ENCODE data around the gene NUDT7.
A peak's percentile ranks its signal among the peaks of the same experiment; 100 is the strongest.

Gene NUDT7

DNA sequence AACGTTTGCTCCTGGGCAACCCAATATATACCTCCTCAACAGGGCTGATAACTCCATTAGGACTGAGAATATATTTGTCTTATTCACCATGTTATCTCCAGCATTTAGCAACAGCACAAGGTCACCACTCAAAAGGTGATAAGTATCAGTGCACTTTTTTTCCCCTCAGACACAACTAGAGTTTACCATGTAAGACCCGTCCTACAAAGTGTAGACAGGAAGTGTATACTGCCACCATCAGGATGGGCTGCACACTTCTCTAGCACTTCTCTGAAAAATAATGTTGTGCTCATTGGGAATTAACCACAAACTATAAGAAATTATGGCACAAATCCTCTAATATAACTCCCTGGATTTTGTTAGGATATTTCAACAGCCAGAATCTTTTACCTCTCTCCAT is 60.4 kb downstream of the NUDT7 start:
- no peak for DNase-seq

DNA sequence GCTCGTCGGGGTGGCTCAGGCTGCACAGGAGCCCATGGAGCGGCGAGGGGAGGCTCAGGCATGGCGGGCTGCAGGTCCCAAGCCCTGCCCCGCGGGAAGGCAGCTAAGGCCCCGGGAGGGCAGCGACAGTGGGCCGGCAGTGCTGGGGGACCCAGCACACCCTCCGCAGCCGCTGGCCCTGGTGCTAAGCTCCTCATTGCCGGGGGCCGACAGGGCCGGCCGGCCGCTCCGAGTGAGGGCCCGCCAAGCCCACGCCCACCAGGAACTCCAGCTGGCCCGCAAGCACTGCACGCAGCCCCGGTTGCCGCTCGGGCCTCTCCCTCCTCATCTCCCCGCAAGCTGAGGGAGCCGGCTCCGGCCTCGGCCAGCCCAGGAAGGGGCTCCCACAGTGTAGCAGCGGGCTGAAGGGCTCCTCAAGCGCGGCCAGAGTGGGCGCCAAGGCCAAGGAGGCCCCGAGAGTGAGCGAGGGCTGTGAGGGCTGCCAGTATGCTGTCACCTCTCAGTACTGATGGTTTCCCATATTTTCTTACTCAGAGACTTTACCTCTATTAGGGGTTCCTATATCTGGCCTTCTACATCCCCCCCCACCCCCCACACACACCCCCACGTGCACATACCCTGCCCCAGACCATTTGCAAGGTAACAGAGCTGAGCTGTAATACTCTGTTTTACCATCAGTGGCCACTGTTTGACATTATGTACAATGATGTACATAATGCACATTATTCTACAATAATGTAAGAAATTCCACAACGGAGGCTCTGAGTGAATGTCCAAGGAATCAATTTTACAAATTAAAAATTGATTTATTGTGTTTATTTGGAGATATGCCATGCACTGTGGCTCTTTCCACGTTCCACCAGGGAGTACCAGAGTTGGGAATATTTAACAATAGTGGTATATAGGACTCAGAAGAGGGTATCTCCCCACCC is 62.4 kb downstream of the NUDT7 start:
- DNase-seq: no peak

DNA sequence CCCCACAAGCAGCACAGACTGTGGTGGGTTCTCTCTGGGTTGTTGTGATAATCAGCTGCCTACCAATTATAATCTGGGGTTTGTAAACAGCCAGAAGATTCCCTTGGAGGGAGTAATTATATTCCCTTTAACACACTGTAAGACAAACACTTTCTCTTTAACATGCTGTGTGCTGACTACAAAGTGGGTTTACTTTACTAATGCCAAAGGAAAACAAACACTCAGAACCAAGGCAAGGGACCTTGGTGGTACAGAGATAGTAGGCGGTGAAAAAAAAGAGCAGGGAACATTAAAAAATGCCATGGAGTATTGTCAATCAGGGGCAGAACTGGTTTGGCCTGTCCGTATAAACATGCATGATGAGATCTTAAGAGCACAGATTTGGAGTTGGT is 63.1 kb downstream of the NUDT7 start:
- no peak for DNase-seq

DNA sequence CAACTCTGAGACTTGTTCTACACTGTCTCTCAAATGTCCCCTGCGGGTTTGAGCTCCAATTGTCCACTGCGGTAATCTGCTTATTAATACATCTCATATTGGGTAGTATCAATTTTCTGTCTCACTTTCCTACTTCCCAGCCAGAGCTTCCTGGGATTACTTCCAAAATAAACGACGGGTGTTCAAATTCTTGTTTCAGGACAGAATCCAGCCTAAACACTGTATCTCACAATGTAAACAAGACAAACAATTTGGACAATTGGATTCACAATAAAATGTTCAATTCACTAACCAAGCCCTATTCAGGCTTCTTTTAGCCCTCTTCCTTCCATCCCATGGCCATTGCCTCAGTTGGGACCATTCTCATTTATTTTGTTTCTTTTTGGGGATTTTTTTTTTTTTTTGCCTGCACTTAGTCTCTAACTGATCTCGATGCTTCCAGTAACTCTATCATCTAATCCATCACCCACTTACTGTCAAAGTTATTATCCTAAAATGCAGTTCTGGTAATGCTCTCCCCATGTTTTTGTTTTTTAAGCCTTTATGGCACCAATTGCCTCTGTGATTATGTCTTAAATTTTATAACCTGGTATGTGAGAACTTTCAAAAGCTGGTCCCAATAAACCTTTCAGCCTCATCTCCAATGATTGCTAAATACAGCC is 64.0 kb downstream of the NUDT7 start:
- DNase-seq: no peak

DNA sequence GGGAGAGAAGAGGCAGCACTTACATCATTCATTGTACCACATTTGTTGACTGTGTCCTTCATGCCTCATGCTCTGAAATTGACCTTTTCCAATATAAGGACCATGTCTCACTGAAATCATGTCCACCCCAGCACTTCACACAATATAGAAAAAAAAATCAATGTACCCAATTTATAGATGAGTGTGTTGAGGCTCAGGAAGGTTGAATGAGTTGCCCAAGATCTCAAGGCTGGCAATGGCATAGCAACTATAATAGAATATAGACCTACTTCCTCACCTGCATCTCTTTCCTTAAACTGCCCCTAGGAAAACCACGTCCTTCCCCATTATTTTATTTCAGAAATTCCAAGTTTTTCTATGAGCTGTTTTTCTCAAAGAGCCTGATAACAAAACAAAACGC is 65.1 kb downstream of the NUDT7 start:
- no peak for DNase-seq

DNA sequence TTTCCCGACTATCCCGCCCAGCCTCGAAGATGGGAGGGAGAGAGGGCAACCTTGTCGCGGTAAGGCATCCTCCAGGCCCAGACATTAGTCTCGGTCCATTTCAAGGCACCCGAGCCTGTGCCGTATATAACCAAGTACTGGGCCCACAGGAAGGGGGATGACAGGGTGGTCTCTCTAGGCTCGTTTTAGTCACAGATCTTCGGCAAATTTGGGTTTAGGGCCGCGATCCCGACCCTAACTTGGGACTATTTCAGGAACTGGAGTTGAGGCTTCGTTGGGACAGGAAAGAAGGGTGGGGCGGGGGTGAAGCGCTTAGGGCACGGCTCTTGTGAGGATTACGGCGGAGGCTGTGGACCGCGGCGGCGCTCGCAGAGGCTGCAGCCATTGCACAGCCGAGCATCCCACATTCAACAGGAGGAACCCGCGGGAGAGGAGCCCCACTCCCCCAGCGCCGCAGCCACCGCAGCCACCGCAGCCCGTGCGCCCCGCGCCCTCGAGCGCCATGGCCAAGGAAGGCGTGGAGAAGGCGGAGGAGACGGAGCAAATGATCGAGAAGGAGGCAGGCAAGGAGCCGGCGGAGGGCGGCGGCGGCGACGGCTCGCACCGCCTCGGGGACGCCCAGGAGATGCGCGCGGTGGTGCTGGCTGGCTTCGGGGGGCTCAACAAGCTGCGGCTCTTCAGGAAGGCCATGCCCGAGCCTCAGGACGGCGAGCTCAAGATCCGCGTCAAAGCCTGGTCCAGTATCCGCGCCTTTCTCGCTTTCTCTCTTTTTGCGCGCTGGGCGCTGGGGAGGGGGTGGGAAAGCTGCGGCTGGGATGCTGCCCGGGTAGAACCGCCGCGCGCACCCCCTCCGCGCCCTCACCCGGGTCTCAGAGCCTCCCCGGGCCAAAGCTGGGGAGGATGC is 66.1 kb downstream of the NUDT7 start, which contains the start of gene VAT1L:
Gene VAT1L (plus strand): TSS at position 384 of the 904 bp plus-strand sequence. CDS start 119 bp downstream, at position 503.
- peak; percentile 30 for DNase-seq

DNA sequence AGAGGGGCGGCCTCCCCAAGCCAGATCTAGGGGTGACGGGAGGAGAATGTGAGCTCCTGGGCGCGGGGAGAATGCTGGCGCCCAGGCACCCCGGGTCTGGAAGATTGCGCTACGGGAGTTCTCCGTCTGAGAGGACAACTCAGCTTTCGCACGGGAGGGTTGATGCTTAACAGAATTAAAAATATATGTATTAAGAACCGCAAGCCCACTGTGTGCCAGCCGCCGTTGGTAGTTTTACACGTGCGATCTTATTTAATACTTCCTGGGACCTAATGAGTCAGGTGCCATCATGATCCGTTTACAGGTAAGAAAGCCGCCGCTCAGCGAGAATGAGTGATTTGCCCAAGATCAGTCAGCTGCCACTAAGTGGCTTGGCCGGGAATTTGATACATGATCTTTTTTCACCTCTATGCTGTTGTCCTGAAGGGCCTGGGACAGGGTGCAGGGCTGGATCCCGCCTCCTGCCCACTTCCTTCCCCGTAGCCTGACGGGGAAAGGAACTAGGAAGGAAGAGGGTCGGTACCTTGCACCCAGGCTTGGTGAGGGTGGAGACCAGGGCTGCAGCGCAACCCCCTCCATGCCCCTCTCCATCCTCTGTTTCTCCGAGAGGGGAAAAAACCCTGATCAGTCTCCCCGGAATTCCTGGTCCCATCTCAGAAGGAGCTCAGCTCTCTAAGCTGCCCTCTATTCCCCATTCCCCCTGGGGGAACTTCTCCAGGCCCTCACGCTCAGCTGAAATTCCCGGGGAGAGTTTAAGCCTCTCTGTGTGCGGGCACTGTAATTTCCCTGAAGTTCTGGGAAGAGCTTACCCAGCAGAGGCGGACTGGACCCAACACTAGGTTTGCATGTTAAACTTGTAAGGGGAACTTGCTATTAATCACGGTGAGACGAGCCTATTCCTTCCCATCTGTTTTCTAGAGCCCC is 67.0 kb downstream of the NUDT7 start:
- DNase-seq: peak; percentile 4

DNA sequence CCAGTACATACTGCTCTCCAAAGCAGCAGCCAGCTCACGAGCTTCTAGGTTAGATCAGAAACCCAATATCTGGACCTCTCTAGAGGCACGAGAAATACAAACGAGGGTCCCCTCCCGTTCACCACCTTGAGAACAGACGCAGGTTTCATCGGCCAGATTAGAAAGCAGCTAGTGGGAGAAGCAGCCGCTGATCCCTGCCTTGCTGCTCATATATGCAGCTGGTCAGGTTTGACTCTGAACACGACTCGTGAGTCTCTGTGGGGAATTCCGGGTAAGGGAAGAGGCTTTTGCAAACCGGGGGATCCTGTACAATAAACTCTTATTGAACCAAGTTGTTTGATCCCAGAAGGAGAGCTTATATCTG is 67.7 kb downstream of the NUDT7 start:
- DNase-seq: no peak

DNA sequence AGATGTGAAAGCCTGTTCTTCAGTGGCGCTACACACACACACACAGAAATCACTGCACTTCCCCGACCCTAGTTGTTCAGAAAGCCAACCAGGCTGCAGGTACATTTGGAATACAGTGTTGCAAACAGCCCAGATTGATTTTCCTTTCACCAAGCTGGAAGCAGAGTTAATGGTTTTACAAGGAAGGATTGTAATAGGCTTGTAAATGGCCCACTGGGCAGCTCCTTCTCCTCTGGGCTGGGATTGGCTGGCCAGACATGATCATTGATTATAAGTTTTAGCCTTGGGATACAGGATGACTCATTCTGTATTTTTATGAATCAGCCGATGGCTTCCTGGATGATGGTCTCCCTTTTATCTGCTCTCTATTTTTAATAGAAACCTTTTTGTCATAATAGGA is 68.6 kb downstream of the NUDT7 start:
- DNase-seq: no peak

Data from stimulated activated CD4-positive, alpha-beta T cell treated with anti-CD3 and anti-CD28 coated beads, Interleukin-15, amount 100 ng/mL, for 24 hours (primary cell).